GM23338 (cell line): ENCODE measurements around the gene KCNMA1.

Experiments used
- CTCF ChIP-seq, 2 experiments: fragments of 200-600 bp in 1 of 2; sonication (generic) in 1 of 2; conservative IDR thresholded peaks; 2 replicates each; pipeline versions ENCODE4 v1.5.1 to v1.6.1; 2016 to 2017; ENCODE audit warnings: antibody characterized with exemption in 2 of 2, low read depth in 2 of 2, mild to moderate bottlenecking in 2 of 2, moderate library complexity in 1 of 2
- EZH2 ChIP-seq: fragments of 200-600 bp; sonication (generic); IDR thresholded peaks from one replicate; pipeline ENCODE4 v1.8.0; 2017; ENCODE audit warnings: antibody characterized with exemption, mild to moderate bottlenecking, low read depth; ENCODE audit not compliant: unreplicated experiment

DNA sequence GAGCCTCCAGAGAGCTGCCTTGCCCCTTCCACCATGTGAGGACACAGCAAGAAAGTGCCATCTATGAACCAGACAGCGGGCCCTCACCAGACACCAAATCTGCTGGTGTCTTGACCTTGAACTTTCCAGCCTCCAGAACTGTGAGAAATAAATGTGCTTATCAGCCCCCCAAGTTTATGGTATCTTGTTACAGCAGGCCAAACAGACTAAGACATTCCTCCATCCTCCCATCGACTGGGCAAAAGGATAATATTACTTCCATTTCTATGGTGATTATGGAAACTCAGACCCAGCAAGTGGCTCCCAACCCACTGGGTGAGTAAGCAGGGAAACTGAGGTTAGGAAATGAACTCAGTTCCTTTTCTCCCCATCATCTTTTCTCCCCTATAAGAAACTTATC is 288.4 kb downstream of the KCNMA1 start:
- TF ChIP-seq EZH2 (no peak), CTCF (conservative IDR thresholded peaks at IDR 0.05; ENCODE audit: low read depth in 2 of 2) (no peak)
